ENCODE results near the gene ARHGAP6. TPM values are rescaled to one million over a fixed set of nuclear protein-coding genes. Genes with fewer than 3 reads are reported as not detected.

ARHGAP6 gene
- total and polyA plus RNA-seq, 2 of the 13 experiments (the other 11 are each of a cell fraction or from before 2014, with no cell fraction given) = 0.11 TPM; not detected in 1

GRCh38 chrX:11541510-11541909, 124.2 kb downstream of the ARHGAP6 start:
- intact Hi-C loops (cut with micrococcal nuclease; ENCODE audit: unreplicated experiment) (no loop called here), in situ Hi-C loops (cut with HindIII; ENCODE audit: extremely low pct_ligation_motif_present, low pct_unique_long_range_greater_than_20kb) (no loop called here)
- DNase-seq (ENCODE audit: low spot score) (no peak), FAIRE-seq (no peak), ATAC-seq (no peak)
- Histone ChIP-seq H3K4me2 (ENCODE audit: low read depth, low read length) (no peak overlapping the region), H3K9me3 (ENCODE audit: low read length) (no peaks in the 10 kb centered on the region), H3K27me3 (ENCODE audit: control insufficient read depth in 1 of 2, insufficient read depth in 2 of 2, low read length in 2 of 2) (no peaks in the 10 kb centered on the region), H3K4me1 (ENCODE audit: insufficient read depth, low read length) (no peaks in the 10 kb centered on the region), H3K36me3 (replicated peaks in 1 of 2; ENCODE audit: control insufficient read depth in 1 of 2, insufficient read depth in 2 of 2, low read length in 2 of 2) (no peaks in the 10 kb centered on the region), H3K79me2 (ENCODE audit: insufficient read depth, low read length) (no peaks in the 10 kb centered on the region), H4K20me1 (ENCODE audit: insufficient read depth, low read length) (no peaks in the 10 kb centered on the region), H2AFZ (ENCODE audit: low read length) (no peak overlapping the region), H3K4me3 (replicated peaks in 1 of 3; ENCODE audit: insufficient read depth in 1 of 3, low read depth in 2 of 3, low read length in 3 of 3) (no peak overlapping the region), H3K27ac (ENCODE audit: extremely low read length, insufficient read depth, low read length) (no peak overlapping the region), H3K9ac (ENCODE audit: insufficient read depth, low read depth, low read length) (no peak overlapping the region)
- CTCF ChIA-PET (ENCODE audit: low intra/inter-chr PET ratio, low total read pairs) = no interaction called here
- BruUV-seq (replicated peaks) = no TSS peak
- POLR2A ChIA-PET = no interaction called here
- 0% methylated on average over 1 of the region's 1 CpG for WGBS (ENCODE audit: low lambda C conversion rate)
- no peak for TF ChIP-seq PATZ1 (CRISPR knock-in tag; IDR thresholded peaks at IDR 0.05)
- TF ChIP-seq MBD4 (IDR thresholded peaks at IDR 0.05; ENCODE audit: borderline replicate concordance, low read length) = no peak
- TF ChIP-seq ZBTB44 (CRISPR knock-in tag; IDR thresholded peaks at IDR 0.05) = no peak
- TF ChIP-seq MEIS2 (CRISPR knock-in tag; IDR thresholded peaks at IDR 0.05) = no peak
- no peak for TF ChIP-seq ZNF569 (CRISPR knock-in tag; IDR thresholded peaks at IDR 0.05; ENCODE audit: borderline replicate concordance)
- no peak for TF ChIP-seq SNAI1 (CRISPR knock-in tag; IDR thresholded peaks at IDR 0.05; ENCODE audit: borderline replicate concordance)
- TF ChIP-seq ETV6 (CRISPR knock-in tag; conservative IDR thresholded peaks at IDR 0.05) = no peak
- TF ChIP-seq ZSCAN21 (CRISPR knock-in tag; IDR thresholded peaks at IDR 0.05; ENCODE audit: borderline replicate concordance) = no peak
- TF ChIP-seq ZNF616 (CRISPR knock-in tag; IDR thresholded peaks at IDR 0.05; ENCODE audit: low read depth) = no peak

Data from HepG2 (cell line).